ENCODE results near the gene TSPAN10. TPM values are rescaled to one million over a fixed set of nuclear protein-coding genes. Genes with fewer than 3 reads are reported as not detected.
"Not testable (repeated sequence)": the region's sequence is repeated elsewhere in the genome, so short reads cannot be mapped to it uniquely, and the experiment has no call there.

The TSPAN10 gene
- 1 to 10 TPM in 6 of 12 donors, under 1 TPM in 4, not detected in 2; 0.63 to 1.5 (median 1.0) TPM for polyA plus RNA-seq (ENCODE audit: insufficient read length in 12 of 12)
- long read RNA-seq, donor 1, partial matches to known transcripts, result 0 of 1 reads
- long read RNA-seq, donor 1, other reads (novel, unspliced or antisense), result 0 of 1 reads
- long read RNA-seq, donor 2, partial matches to known transcripts, result 34 of 39 reads
- long read RNA-seq, donor 2, other reads (novel, unspliced or antisense), result 5 of 39 reads
- long read RNA-seq, donor 3, partial matches to known transcripts, result 0 of 1 reads
- long read RNA-seq, donor 3, other reads (novel, unspliced or antisense), result 0 of 1 reads
- long read RNA-seq, donor 4, result 0 reads
- long read RNA-seq, donor 5, partial matches to known transcripts, result 0 of 1 reads
- long read RNA-seq, donor 5, other reads (novel, unspliced or antisense), result 0 of 1 reads
- long read RNA-seq, donor 6, result 0 reads
- long read RNA-seq, donor 7, result 0 reads
- long read RNA-seq, donor 8, result 0 reads
- long read RNA-seq, donor 9, result 0 reads
- long read RNA-seq, donor 10, partial matches to known transcripts, result 0 of 1 reads
- long read RNA-seq, donor 10, other reads (novel, unspliced or antisense), result 0 of 1 reads
- long read RNA-seq, donor 11, result 0 reads

- DNase-seq, result peak; percentile 93
These were observed at the start of gene TSPAN10, which contains the start of gene NPLOC4 for GRCh38 chr17:81636505-81637288. TSPAN10 (plus strand) TSS chr17:81637196; CDS start chr17:81642413, 5,217 bp downstream. NPLOC4 (minus strand) TSS chr17:81637112; CDS start chr17:81636930, 182 bp downstream.

- no peak for DNase-seq
These were observed 47.4 kb upstream of the TSPAN10 start for GRCh38 chr17:81589612-81590011.

DNA sequence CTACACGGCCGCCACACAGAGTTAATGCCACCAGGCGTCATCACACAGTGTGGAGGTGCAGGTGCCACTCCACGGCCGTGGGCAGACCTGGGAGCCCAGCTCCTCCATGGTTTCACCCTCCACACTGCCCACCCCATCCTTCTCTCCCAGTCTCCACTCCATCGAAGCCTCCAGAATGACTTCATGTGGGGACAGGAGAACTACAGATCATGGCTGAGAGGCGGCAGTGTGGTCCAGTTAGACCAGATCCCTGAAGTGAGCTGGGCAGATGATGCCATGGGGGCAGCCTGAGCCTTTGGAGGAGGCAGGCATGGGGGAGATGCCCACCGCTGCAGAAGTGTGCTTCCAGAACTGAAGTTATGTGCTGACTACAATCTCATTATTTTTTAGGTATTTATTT, 46.9 kb upstream of the TSPAN10 start:
- no peak for DNase-seq

- no peak for DNase-seq
These were observed 45.0 kb upstream of the TSPAN10 start for GRCh38 chr17:81591971-81592370.

DNA sequence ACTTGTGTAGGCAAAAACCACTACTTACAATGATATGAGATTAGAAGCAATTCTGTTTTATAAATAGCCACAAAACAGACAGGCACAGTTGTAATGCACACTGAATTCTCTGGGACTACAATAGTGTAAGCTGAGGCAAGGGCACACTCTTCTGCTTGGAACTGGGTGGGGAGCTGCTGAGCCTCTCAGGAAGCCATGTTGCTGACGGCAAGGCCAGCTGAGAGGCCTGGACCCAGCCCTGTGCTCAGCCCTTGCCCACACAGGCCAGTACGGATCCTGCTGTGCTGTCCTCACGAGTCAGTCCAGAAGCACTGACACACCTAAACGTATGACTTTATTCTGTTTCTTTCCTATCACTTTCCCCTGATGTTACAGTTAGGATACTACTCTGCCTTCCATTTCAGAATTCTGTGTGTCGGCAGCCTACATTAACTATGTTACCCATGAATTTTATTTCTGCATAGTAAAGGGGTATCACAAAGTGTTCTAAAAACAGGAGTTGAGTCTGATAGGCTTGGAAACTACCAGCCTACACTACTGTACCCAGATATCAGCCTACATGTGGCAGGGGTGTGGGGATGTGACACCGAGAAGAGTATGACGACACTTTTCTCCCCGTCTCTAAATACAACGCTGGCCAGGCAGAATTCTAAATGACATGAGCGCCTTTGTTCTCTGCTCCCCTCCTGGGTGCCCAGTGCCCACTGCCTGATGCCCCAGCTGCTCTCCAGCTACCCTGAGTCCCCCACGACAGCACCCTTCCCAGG, 43.7 kb upstream of the TSPAN10 start:
- DNase-seq, result no peak

GRCh38 chr17:81599719-81600486, 37.1 kb upstream of the TSPAN10 start:
- no peak for DNase-seq

DNA sequence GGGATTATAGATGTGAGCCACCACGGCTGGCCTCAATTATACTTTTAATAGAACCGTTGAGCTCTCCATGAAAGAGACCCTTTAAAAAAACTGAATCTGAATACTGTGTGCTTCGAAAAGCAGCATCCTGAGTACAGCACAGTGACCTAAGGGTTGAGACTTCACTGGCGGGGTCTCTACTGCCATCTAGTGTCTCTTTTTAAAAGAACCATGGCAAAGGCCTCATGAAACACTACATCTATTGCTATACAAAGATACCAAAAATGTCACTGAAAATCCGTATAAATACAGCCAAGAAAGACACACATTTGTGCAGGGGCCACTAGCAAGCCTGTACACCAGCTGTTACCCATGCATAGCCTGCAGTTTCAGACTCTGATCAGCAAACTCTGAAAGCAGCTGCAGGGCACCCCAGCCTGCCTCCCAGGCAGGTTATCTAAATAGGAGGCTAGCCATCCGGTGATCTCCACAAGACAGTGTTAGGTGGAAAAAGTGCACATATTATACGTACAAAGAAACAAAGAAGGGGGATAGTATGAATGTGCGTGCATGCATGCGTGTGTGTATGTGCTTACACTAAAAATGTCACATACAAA, 35.4 kb upstream of the TSPAN10 start:
- DNase-seq, result peak; percentile 71

GRCh38 chr17:81603846-81604610, 33.0 kb upstream of the TSPAN10 start:
- no peak for DNase-seq

GRCh38 chr17:81607431-81607830, 29.6 kb upstream of the TSPAN10 start:
- no peak for DNase-seq

DNA sequence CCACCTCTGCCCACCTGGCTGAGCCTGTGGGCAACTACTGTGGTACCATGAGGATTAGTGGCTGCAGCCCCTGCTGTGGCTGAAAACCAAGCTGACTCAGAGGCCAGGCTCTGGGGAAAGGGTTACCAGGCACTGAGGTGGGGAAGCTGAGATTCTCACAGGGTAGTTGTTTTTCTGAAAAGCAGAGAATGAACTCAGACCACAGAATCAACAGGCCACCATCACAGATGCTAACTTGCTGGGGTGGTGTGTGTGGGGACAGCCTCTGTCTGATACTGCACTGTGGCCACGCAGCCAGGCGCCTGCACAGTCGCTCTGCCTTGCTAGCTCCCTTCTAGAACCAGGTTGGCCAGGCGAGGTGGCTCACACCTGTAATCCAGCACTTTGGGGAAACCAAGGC, 28.9 kb upstream of the TSPAN10 start:
- no peak for DNase-seq

GRCh38 chr17:81608605-81609004, 28.4 kb upstream of the TSPAN10 start:
- no peak for DNase-seq

DNA sequence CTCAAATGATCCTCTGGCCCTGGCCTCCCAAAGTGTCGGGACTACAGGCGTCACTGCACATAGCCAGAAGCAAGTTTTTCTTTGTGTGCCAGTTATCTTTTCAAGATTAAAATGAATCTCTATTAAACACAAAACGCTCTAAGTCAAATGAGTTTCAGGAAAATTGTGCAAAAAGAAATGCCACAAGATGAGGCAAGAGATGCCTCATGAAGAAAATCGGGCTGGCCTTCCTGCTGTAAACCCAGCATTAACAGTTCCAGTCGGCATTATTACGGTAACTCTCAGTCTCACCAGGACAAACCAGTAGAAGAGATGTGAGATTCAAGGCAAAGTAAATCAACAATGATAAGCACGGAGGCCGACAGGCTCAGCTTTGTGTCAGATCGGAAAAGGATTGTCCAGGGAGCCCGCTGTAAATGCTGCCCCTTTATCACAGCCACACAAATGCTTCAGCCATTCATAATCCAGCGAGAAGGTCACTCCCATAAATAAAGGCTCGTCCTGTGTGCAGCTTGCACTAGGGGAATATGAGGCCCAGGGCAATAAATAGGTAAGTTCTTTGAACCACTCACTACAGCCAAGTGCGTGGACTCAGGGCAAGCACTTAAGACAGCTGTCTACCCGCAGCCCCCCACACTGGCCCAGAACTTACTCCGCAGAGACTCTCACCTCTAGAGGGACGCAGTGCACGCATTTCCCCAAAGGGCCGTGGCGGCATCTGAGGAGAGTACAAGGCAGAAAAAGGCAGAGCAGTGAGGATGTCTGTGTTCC, 27.3 kb upstream of the TSPAN10 start:
- no peak for DNase-seq

DNA sequence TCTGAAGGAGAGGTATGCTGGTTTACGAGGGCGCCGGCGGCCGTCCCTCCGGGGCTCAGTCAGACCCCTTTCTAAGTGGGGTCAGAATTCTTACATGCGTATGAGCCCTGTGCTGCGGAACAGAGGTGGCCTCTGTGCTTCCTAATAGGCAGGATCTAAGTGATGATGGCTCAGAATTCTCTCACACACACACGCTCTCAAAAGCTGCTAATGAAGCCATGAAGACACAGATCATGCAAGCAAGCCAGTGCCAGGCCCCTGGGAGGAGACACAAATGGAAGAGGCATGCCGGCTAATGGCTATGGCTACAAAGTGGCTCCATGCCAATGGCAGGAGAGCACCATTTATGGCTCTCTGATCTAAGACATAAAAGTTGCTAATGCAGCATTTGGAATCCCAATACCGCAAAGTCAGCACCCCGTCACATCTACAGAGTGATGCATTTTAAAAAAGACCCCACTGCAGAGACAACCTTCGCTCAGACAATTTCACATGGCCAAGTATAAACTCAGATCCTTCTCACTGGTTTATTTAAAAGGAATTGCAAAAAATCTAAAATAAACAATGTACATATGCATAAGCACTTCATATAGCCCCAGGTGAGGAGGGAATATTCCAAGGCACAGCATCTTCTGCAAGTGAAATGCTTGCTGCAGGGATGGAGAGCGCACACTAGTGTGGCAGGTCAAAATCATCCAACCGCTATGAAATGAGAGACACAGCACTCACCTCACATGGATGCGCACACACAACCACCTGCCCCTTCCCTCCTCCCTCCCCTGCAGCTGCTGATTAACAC, 24.6 kb upstream of the TSPAN10 start:
- DNase-seq, result no peak

DNA sequence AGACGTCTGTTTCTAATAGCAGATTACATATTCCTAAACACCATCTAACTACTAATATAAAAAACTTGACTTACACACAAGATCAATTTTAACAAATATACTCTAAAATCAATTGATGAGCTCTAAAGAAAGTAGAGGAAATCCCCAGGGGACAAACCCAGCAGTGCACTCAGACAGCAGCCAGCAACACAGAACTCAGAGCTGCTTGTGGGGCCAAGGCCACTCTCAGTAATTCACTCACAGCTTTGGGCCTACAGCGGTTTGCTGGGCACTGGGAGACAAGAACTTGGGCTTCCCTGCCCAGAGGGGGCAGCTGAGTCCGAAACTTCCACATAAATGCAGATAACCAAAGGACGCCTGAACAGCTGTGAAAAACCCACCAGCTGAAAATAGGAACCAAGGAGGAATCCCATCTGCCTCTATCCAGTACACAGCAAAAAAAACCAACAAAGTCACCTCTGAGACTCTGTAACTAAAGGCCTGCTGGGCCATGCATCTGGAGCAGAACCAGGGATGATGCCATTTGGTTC, 21.5 kb upstream of the TSPAN10 start:
- no peak for DNase-seq

- no peak for DNase-seq
These were observed 20.1 kb upstream of the TSPAN10 start for GRCh38 chr17:81616877-81617276.

DNA sequence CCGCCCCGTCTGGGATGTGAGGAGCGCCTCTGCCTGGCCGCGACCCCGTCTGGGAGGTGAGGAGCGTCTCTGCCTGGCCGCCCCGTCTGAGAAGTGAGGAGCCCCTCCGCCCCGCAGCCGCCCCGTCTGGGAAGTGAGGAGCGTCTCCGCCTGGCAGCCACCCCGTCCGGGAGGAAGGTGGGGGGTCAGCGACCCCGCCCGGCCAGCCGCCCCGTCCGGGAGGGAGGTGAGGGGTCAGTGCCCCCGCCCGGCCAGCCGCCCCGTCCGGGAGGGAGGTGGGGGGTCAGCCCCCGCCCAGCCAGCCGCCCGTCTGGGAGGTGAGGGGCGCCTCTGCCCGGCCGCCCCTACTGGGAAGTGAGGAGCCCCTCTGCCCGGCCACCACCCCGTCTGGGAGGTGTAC, 18.7 kb upstream of the TSPAN10 start:
- DNase-seq, result not testable (repeated sequence)

DNA sequence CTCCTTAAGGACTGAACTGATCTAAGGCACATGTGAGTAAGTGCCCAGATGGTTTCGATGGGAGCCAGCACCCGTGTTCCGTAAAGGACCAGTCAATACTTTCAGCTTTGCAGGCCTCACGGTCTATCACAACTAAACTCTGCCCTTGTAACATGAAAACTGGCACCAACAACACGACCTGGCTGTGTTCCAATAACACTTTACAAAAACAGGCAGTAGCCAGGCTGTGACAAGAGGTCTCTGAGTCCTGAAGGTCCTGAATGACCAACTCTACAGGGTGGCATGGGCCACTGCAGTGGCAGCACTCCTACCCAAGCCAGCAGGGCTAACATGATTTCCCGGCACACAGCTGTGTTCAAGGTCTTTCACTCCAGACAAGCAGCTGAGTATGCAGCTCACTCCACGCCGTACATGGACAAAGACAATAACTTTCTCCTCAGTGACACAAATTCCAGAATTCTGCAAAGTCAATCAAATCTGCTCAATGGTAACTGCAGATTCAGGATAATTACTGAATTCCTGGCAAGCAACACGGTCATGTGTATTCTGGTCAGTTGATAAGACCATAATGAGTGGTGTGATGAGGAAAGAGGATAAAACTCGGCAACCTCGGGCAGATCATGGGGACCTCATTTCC, 15.4 kb upstream of the TSPAN10 start:
- no peak for DNase-seq

Data from muscle of arm (tissue), 14 donors.